ENCODE data around the gene SLC24A5.

SLC24A5 gene

GRCh38 chr15:48119277-48119676, 1.5 kb upstream of the SLC24A5 start:
- DNase-seq: no peak

DNA sequence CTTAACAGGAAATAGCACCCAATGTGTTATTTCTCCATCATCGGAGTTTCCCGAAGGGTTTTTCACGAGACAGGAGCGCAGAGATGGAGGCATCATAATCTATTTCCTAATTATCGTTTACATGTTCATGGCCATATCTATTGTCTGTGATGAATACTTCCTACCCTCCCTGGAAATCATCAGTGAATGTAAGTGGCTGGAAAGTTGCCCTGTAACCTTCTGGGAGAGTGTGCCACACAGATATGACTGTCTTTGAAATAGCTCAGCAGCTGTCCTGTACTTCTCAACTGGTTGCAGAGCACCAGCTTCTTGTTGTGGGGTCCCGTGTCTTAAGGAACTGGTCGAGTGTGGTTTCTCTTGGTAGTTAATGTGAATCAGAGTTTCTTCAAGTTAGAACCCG, 1.1 kb downstream of the SLC24A5 start:
- DNase-seq: no peak

- DNase-seq: no peak
These were observed 6.0 kb downstream of the SLC24A5 start for GRCh38 chr15:48126667-48127355.

- DNase-seq: no peak
These were observed 10.5 kb downstream of the SLC24A5 start for GRCh38 chr15:48131324-48131723.

- DNase-seq: no peak
These were observed 12.1 kb downstream of the SLC24A5 start for GRCh38 chr15:48132874-48133273.

GRCh38 chr15:48143856-48144255, 23.1 kb downstream of the SLC24A5 start:
- no peak for DNase-seq

GRCh38 chr15:48144889-48145288, 24.1 kb downstream of the SLC24A5 start:
- no peak for DNase-seq

- DNase-seq: no peak
These were observed 25.1 kb downstream of the SLC24A5 start for GRCh38 chr15:48145923-48146322.

DNA sequence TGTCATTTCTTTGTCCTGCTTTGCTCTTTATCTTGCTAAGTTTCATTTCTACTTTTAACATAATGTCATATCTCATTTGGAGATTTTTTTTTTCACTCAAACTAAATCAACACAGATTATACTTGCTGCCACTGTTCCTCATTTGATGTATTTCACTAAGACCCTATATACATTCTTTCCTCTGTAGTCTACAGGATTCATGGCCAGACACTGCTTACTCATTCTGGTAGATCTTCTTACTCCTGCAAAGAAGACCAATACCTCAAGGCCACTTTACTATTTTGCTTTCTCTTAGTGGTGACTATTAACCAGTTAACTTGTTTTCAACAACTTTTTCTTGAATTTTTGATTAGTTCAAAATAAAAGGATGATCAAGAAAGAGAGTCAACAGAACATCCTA, 26.6 kb downstream of the SLC24A5 start:
- DNase-seq: no peak

GRCh38 chr15:48149858-48150257, 29.1 kb downstream of the SLC24A5 start:
- DNase-seq: no peak

- no peak for DNase-seq
These were observed 32.7 kb downstream of the SLC24A5 start for GRCh38 chr15:48153526-48153925.

DNA sequence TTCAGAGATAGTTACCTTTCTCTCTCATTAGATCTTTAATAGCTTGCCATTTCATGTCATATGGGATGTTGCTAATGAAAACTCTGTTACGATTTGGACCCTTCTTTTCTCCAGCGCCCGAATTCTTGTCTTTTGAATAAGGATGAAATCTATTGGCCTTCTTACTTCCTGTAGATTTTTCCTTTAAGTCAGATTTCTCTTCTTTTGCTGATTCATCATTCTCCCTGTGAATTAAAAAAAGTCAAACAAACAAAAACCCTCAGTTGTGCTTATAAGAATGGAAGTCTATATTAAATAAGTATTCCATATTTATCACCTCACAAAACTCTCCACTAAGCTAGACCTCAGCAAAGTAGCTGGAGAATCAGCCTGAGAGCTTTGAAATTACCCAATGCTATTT, 47.8 kb downstream of the SLC24A5 start:
- no peak for DNase-seq

- DNase-seq: no peak
These were observed 50.2 kb downstream of the SLC24A5 start for GRCh38 chr15:48170981-48171380.

DNA sequence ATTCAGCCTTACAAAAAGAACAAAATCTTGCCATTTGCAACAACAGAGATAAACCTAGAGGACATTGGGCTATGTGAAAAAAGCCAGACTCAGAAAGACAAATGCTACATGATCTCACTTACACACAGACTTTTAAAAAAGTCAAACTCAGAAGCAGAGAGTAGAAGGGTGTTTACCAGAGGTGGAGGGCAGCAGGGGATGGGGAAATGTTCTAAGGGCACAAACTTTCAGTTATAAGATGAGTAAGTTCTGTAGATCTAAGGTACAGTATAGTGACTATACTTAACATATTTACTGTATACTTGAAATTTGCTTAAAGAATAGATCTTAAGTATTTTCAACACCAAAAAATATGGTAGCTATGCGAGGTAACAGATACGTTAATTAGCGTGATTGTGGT, 54.3 kb downstream of the SLC24A5 start:
- no peak for DNase-seq

- DNase-seq: no peak
These were observed 55.3 kb downstream of the SLC24A5 start for GRCh38 chr15:48176112-48176511.

DNA sequence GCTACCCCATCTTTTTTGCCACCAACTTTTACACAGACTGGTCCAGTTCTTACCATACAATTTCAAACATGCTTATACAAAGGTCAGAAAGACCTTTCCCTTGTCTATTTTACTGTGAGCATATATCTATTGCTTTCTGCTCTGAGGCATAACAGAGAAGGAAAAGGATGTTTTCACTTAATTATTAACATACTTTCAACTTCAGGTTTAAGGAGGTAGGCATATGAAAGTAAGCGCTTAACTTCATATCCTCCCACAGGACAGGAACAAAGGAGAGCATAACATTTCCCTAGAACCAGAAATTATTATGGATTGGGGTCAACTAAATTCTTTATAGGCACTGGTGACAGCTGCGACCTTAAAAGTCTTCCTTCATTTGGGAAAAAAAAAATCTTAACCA, 56.2 kb downstream of the SLC24A5 start:
- DNase-seq: no peak

DNA sequence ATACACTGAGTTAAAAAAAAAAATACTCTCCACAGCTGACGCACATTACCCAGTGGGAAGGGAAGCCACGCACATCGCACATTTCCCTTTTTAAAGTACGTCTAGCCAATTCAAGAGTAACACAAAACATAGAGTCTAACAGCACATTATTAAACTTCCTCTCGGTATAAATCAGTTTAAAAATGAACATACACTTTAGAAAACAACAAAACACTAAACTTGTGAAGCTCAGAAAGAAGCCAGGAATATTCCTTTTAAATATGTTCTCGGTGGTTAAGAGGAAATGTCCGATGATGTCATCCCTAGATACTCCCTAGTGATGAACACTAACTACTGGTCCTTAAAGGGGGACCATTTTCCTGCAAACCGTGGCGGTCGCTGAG, 56.6 kb downstream of the SLC24A5 start:
- DNase-seq: peak; percentile 3

- DNase-seq: peak; percentile 21
These were observed 57.2 kb downstream of the SLC24A5 start, which contains the start of gene MYEF2 for GRCh38 chr15:48177766-48178647. Gene MYEF2, minus strand, starts transcription at chr15:48178295. Its CDS starts 58 bp downstream, at chr15:48178237.

GRCh38 chr15:48178648-48178931, 57.8 kb downstream of the SLC24A5 start:
- DNase-seq: peak; percentile 21

GRCh38 chr15:48182749-48183148, 62.0 kb downstream of the SLC24A5 start:
- DNase-seq: no peak

DNA sequence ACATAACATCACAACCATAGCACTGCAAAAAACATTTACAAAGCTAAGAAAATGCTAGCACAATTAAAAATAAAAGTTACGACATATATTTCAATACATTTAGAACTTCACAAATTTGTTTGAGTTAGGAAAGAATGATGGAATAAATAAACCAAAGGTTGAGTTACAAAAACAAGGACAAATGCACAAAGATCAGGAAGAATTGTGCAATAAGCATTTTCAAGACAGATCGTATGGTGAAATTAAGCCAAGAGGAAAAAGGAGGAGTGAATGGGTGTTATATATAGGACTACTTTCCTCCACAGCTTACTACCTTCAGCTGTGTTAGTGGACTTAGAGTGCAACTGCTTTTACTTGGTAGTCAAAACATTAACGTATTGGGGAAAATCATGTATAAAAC, 64.7 kb downstream of the SLC24A5 start:
- DNase-seq: no peak

- no peak for DNase-seq
These were observed 65.5 kb downstream of the SLC24A5 start for GRCh38 chr15:48186271-48186670.

DNA sequence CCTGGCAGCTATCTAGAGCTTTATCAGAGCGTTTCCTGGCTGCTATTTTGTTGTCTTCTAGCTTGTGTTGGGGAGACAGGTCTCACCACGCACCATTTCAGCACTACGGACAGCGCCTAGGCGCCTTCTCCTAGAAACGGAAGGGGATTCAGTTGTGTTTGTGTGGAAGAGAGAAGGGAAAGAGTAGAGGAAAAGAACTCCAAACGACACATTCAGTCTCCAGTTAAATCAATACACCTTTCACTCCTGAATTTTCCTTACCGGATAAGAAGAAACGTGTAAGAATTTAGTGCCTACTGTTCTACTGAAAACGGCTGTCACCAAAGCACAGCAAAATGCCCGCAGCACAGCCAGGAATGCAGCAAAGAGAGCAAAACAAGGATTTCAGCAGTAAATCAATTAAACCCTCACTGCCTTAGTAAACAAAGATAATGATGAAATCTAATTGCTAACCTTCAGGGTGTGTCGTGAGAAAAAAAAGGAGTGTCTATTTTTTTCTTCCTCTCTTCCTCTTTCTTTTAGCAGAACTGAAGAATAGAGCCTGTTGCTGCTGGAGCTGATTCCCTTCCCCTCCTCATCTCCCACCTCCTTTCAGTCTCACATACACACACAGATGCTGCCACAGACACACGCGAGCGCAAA, 70.3 kb downstream of the SLC24A5 start:
- DNase-seq: no peak
